Activated CD8-positive, alpha-beta memory T cell treated with anti-CD3 and anti-CD28 coated beads, Interleukin-2, amount 50 U/mL, for 24 hours (primary cell): ENCODE measurements around the gene NFS1.
"Not testable (repeated sequence)": the region's sequence is repeated elsewhere in the genome, so short reads cannot be mapped to it uniquely, and the experiment has no call there.

ENCODE experiments used
- DNase-seq: peaks from one replicate; pipeline ENCODE4 v3.0.0-alpha.2; 2020; ENCODE audit errors: extremely low read depth

NFS1 gene

GRCh38 chr20:35709259-35709658 lies 10.1 kb upstream of the NFS1 start:
- no peak for DNase-seq

DNA sequence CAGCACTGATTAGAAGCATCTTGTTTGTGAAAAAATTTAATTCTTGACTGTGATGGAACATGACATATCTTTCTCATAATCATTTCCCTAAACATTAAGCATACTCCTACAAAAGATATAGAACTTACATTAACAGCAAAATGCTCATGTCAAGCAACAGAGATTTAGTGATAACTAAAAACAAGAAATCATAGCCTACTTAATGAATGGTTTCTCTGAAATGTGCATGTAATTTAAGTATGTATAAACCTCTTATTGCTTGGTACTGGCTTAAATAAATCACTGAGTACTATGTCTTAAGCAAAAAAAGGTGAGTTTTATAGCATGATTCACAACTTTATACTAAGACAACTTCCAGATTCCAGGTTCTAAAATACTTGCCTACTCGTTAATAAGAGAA lies 9.3 kb upstream of the NFS1 start:
- DNase-seq, result no peak

GRCh38 chr20:35706591-35707529 lies 7.7 kb upstream of the NFS1 start:
- DNase-seq, result not testable (repeated sequence)

- DNase-seq, result not testable (repeated sequence)
These were observed 6.7 kb upstream of the NFS1 start for GRCh38 chr20:35705894-35706293.

DNA sequence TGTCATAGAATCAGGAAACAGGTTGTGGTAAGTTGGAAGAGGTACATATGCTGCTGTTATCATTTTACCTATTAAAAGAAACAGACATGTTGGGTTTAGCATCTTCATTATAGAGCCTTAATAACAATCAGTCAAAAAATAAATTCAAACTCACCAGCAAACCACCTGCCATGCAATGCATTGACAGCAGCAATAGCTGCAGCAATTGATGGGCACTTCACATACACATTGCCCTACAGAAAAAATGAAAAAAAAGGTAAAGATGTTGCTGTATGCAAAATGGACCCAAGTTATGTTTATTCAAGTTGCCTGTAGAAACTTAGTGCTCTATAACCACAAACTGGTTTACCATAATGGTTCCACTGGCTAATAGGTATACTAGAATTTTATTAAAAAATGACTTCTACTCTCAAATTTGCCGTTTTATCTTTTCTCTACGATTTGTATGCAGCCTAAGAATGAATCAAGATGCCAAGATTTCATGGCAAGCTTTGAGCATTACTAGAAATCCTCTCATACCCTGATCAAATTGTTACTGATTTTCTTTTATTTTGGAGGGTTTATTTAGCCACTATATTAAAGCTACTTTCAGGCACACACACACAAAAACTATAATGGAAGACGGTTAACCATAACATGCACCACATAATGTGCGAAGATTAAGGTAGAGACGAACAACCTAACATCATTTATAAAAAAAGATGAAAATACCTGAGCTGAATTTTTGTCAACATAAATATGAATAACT lies 5.5 kb upstream of the NFS1 start:
- no peak for DNase-seq

DNA sequence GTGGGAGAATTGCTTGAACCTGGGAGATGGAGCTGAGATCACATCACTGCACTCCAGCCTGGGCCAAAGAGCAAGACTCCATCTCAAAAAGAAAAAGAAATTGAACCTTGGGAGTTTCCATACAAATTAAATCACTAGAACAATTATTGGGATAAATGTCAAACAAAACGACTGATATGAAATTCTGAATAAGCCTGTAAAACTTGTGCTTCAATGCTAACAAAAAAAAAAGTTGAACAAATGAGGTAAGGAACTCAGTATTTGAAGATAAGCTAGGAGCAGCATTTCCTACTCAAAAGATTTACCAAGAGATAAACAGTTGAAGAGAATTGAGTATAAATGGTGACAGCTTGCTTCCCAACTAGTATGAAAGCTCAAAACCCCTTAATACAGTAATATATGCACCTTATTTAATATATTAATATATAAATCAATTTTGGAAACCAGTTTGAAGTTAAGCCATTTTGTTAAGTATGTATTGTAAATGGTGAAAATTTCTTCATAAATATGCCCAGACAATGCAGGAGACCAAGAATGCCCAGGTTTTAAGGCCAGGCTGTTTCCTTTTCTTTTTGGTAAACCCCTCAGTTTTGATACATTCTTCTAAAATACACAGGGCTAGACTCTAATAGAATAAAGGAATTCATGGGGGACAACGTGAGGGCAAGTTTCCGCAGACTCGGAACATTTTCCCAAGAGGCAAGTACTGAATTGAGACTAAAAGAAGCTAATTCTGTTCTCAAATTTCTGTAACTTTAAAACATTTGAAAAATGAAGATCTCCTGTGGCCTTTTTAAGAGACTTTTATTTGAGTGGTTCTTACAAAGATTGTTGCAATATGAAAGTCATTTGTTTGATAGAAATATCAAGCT lies 3.9 kb upstream of the NFS1 start:
- no peak for DNase-seq

DNA sequence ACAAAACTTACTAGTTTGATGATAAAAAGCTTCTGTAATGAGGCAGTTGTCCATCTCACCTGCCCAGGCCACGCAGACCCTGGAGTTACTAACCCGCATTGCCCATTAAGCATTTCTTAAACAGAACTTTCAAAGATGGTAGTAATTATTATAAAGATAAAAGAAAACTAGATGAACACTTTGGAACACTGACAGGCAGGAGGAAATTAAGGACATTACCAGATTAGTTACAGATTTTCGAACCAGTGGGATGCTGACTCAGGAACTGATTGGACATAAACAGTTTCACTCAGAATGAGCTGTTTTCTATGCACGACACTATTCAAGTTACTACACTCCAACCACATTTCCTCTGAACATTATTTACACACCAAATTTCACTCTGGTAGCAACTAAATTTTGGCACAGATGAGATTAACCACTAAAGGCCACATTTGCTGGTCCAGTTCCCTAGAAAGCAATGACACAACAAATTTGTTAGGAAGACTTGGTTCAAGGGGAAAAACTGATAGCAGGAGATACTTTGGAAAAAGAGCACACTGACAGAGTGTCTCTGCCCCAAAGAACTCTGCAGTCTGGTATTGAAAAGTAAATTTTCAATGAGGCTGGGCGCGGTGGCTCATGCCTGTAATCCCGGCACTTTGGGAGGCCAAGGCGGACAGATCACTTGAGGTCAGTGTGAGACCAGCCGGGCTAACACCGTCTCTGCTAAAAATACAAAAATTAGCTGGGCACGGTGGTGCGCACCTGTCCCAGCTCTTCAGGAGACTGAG lies 3.1 kb upstream of the NFS1 start:
- DNase-seq, result no peak

DNA sequence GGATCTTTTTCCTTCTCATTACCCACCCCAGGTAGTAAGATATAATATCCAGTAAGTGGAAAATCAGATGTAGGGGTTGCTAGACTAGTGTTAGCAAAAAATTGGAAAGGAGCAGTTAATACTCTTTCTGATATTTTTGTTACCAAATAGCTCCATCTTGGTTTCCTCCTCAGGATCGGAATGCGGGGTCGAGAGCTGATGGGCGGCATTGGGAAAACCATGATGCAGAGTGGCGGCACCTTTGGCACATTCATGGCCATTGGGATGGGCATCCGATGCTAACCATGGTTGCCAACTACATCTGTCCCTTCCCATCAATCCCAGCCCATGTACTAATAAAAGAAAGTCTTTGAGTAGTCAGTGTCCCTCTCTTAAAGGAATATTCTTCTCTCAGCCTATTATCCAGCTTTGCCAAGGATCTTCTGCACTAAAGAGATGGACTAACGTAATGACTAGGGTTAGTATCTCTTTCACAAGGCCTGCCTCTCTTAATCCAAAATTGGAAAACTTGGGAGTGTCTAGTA lies 1.5 kb upstream of the NFS1 start:
- no peak for DNase-seq

DNA sequence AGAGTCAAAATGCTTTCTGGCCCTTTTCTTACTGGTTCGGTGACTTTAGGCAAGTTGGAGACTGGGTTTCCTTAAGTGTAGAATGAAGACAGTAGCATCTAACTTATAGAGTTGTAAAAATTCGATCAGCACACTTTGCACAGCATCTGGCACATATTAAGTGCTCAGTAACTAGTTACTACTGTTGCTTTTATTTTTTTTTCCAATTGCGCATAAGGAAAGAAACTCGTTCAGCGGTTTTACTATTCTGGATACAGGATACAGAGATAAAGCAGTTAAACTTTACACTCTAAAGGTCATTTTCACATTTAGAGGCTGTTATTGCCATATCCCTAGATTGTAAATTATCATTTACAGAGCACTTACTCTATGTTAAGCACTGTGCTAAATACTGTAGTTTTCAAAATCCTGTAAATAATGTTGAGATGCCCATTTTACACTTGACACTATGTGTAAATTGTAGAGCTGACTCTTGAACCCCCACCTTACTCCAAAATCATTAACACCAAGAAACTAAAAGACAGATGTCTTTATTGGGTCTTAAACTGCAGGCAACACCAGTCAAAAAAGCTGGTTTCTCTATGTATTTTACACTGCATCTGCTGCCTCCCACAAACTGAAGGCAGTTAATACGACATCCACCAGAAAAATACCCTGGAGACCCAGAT lies 939 bp upstream of the NFS1 start:
- no peak for DNase-seq

DNA sequence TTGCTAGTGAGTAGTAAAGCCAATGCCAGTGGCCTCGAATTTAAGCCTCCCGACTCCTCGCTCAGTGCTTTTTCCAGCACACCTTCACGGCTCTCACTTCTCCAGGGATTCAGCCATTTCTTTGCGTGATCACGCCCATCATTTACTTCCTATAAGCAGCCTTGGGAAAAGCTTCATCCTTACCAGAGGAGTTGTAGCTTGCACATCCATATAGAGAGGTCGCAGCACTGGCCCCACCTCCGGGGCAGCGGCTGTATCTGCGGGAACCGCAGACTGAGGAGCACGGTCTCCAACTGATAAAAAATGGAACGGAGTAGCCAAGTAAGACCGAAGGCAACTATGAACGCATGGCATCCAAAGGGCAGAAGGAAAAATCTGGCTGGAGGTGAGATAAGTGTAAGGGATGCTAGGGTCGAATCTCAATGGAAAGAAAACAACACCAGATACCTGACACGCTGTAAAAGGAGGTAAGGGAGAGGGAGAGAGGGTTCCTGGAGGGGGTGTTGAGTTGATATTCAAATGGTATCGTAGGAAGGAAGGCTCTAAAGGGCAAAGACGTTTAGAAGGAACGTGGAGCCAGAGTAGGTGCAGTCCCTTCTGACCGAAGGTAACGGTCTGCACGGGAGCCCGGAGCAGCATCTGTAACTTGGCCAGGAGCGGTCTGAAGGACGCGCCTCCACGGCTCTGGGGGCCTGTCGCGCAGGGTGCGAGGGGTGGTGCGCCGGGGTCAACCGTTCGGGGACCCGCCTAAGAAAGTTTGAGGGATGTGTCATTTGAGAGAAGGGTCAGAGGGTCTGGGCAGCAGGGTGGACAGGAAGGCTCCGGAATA lies 640 bp downstream of the NFS1 start:
- DNase-seq, result no peak

DNA sequence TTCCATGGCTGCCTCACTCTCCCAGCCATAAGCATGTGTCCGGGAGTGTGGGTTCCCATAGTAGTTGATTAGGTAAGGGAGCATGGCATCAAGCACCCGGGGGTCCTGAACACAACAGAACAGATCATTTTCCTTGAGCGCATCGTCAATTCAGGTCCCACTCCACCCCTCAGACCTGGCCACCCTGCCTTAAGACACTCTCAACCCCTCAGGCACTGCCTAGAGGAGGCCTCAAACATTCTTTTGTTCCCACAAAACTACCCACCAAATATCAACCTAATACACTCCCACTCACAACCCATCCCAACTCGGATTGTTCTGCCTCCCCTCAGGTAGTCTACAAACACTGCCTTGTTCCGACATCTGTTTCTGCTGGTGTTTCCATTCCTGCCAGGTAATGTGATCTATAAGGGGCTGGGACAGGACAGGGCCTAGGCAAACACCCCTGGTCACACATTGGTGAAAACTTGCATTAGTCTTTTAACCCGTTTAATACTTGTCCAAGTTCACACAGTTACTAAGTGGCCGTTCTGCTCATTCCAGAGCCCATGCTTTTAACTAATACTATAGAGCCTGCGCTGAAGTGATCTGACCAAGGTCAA lies 1.4 kb downstream of the NFS1 start:
- no peak for DNase-seq

- DNase-seq, result no peak
These were observed 3.2 kb downstream of the NFS1 start for GRCh38 chr20:35695978-35696377.

DNA sequence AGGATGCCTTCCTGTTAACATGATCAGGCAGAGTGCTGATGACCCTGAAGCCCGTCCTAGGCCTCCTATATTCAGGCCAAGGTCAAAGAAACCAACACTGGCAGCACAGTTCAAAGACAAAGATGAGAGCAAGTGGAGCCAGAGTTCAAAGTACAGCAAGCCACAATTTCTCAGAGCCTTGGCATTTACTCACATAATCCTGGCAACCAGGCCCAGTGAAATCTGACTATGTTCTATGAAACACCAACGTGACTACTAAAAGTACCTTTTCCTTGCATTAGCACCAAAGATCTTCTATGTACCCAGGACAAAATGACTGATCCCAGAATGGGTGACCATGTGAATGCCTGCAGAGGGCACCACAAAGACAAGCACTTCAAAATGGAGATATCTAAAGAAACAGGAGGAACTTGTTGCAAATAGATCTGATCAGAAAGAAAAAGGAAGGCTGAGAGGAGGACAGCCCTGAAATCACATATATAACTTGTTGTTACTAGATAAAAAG lies 3.9 kb downstream of the NFS1 start:
- no peak for DNase-seq

DNA sequence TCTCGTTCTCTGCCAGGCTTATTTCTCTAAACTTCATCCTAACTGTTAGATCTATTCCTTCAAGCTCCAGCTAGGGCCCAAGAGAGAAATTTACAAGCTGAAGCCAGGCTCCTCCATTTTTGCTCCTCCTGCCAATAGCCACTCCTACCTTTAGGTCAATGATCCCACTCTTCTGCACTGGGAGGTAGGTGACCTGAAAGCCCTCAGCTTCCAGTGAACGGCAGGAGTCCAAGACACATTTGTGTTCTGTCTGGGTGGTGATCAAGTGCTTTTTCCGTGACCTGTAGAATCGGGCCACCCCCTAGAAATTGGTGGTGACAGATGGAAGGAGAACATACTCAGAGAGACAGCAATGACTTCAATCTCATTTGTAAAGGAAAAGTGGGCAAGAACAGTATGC lies 8.9 kb downstream of the NFS1 start:
- no peak for DNase-seq

- DNase-seq, result not testable (repeated sequence)
These were observed 12.3 kb downstream of the NFS1 start for GRCh38 chr20:35686872-35687271.

- not testable (repeated sequence) for DNase-seq
These were observed 13.8 kb downstream of the NFS1 start for GRCh38 chr20:35685368-35685767.

- DNase-seq, result no peak
These were observed 17.2 kb downstream of the NFS1 start for GRCh38 chr20:35681960-35682359.

DNA sequence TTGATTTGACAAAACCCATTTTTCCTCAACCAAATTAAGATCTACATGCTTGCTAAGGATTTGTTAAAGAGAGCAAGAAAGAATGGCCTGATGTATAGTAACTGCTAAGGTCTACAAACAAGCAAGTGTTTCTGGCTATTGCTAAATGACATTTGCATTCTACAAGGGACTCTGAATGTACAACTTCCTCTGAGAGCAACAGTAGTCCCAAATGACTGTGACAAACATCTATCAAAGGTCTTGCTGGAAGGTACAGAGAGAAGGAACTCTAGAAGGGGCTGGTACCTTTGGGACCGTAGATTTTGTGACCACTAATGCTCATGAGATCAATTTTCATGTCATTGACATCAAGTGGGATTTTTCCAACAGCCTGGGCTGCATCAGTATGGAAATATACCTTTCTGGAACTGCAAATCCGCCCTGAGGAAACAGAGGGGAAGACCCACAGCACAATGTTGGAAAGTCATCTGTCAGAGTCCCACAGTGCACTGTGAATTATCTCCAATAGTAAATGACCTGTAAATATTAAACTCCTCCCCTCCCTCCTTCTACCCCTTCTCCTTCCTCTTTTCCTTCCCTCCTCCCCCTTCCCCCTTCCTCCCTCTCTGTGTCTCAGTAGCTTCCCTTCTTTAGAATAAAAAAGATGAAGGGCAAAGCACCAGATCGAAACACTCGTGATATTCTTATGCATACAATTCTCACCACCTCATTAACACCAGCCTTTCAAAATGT lies 18.5 kb downstream of the NFS1 start:
- no peak for DNase-seq
